HCT116 (cell line): ENCODE results near the gene FKBP1A. TPM values are rescaled to one million over a fixed set of nuclear protein-coding genes. Genes with fewer than 3 reads are reported as not detected.

Experiments used
- ATAC-seq: fragments of 200-7000 bp; cut with Tn5 transposase; 2 replicates; pipeline ENCODE4 v1.9.1; 2020; ENCODE audit warnings: mild to moderate bottlenecking, moderate library complexity
- BruUV-seq: library from RNA; stranded (reverse); fragments of 400-500 nt; replicated peaks from 2 replicates; lab custom pipeline; 2021; lab: Mats Ljungman, UMichigan
- CTCF ChIA-PET: fragments of 300-600 bp; sonication (Branson Sonifier 250); formaldehyde crosslinking; loops from one replicate; lab custom pipeline; 2021; ENCODE audit warnings: antibody characterized with exemption; lab: Charles Lee
- POLR2A ChIA-PET: fragments of 300-600, 350-600 bp; sonication (Branson Sonifier 250); formaldehyde crosslinking; loops from one replicate; lab custom pipeline; 2021; ENCODE audit warnings: antibody characterized with exemption; lab: Charles Lee
- RAD21 ChIA-PET, 2 experiments: fragments of 300-600 bp; sonication (Branson Sonifier 250); formaldehyde crosslinking; loops; one replicate each; lab custom pipeline; 2023; ENCODE audit warnings: low total read pairs in 2 of 2; ENCODE audit not compliant: uncharacterized antibody in 2 of 2, unreplicated experiment in 2 of 2, low non-redundant PET in 1 of 2; lab: Charles Lee
- DNase-seq: peaks from one replicate; pipeline ENCODE4 v3.0.0-alpha.2; 2010; ENCODE audit warnings: low read depth, low spot score
- H2AFZ ChIP-seq: fragments of 200-600 bp; shearing (Covaris generic), sonication (generic); 2 replicates; pipeline ENCODE4 v1.6.1; 2017; ENCODE audit warnings: low read depth, mixed run types, mixed read lengths, antibody characterized with exemption, low read length; ENCODE audit not compliant: poor library complexity, severe bottlenecking
- H3K27ac ChIP-seq: 2 replicates; pipeline ENCODE4 v1.5.1; 2012; ENCODE audit warnings: low read depth, low read length
- H3K27me3 ChIP-seq: fragments of 200-600 bp; sonication (generic); 2 replicates; pipeline ENCODE4 v1.6.1; 2016; ENCODE audit warnings: mixed run types, low read length, mixed read lengths; ENCODE audit not compliant: insufficient read depth
- H3K36me3 ChIP-seq, 2 experiments: fragments of 200-500 bp in 1 of 2; fragments of 200-600 bp in 1 of 2; sonication (Bioruptor generic) in 1 of 2; sonication (generic) in 1 of 2; 2 replicates each; pipeline versions ENCODE4 v1.5.1 to v1.6.1; 2014 to 2016; ENCODE audit warnings: low read length in 2 of 2, inconsistent platforms in 1 of 2, mixed read lengths in 1 of 2, mixed run types in 1 of 2; ENCODE audit not compliant: insufficient read depth in 2 of 2, control insufficient read depth in 1 of 2
- H3K4me1 ChIP-seq, 2 experiments: fragments of 200-600 bp in 1 of 2; sonication (generic) in 1 of 2; 2 replicates each; pipeline versions ENCODE4 v1.5.1 to v1.6.1; 2012 to 2017; ENCODE audit warnings: low read length in 2 of 2, inconsistent platforms in 1 of 2, mild to moderate bottlenecking in 1 of 2, mixed read lengths in 1 of 2, mixed run types in 1 of 2, moderate library complexity in 1 of 2; ENCODE audit not compliant: insufficient read depth in 2 of 2, control insufficient read depth in 1 of 2
- H3K4me2 ChIP-seq: fragments of 200-600 bp; sonication (generic); 2 replicates; pipeline ENCODE4 v1.6.1; 2017; ENCODE audit warnings: mixed run types, low read length, mixed read lengths
- H3K4me3 ChIP-seq, 2 experiments: fragments of 200-600 bp in 1 of 2; sonication (generic) in 1 of 2; replicated peaks in 1 of 2; 2 replicates each; pipeline ENCODE4 v1.5.1; 2011 to 2016; ENCODE audit warnings: low read length in 2 of 2, control low read depth in 1 of 2, low read depth in 1 of 2, mild to moderate bottlenecking in 1 of 2, mixed read lengths in 1 of 2, mixed run types in 1 of 2
- H3K79me2 ChIP-seq: fragments of 200-600 bp; sonication (generic); 2 replicates; pipeline ENCODE4 v1.6.1; 2017; ENCODE audit warnings: mild to moderate bottlenecking, mixed run types, low read length, moderate library complexity, mixed read lengths; ENCODE audit not compliant: insufficient read depth
- H3K9ac ChIP-seq: fragments of 200-600 bp; sonication (generic); 2 replicates; pipeline ENCODE4 v1.6.1; 2016; ENCODE audit warnings: low read length, mixed read lengths
- H3K9me2 ChIP-seq: fragments of 200-600 bp; sonication (generic), shearing (Covaris generic); 2 replicates; pipeline ENCODE4 v1.6.1; 2017; ENCODE audit warnings: mixed run types, mild to moderate bottlenecking, moderate library complexity; ENCODE audit not compliant: insufficient read depth
- H3K9me3 ChIP-seq, 2 experiments: fragments of 200-500 bp in 1 of 2; fragments of 200-600 bp in 1 of 2; sonication (Bioruptor generic) in 1 of 2; sonication (generic) in 1 of 2; 2 replicates each; pipeline ENCODE4 v1.6.1; 2014 to 2017; ENCODE audit warnings: low read length in 2 of 2, mixed read lengths in 2 of 2, inconsistent platforms in 1 of 2, low read depth in 1 of 2, mild to moderate bottlenecking in 1 of 2, mixed run types in 1 of 2, moderate library complexity in 1 of 2; ENCODE audit not compliant: control insufficient read depth in 1 of 2, insufficient read depth in 1 of 2
- H4K20me1 ChIP-seq: fragments of 200-600 bp; sonication (generic), shearing (Covaris generic); 2 replicates; pipeline ENCODE4 v1.6.1; 2017; ENCODE audit warnings: mixed run types, mild to moderate bottlenecking, moderate library complexity; ENCODE audit not compliant: insufficient read depth
- CBX3 ChIP-seq: IDR thresholded peaks from 2 replicates; pipeline ENCODE4 v1.6.1; 2012; ENCODE audit warnings: low read depth
- EZH2phosphoT487 ChIP-seq: fragments of 200-600 bp; IDR thresholded peaks from 2 replicates; pipeline ENCODE4 v1.6.1; 2018; ENCODE audit warnings: antibody characterized with exemption, borderline replicate concordance
- FOSL1 ChIP-seq: IDR thresholded peaks from 2 replicates; pipeline ENCODE4 v1.6.1; 2012; ENCODE audit warnings: low read depth
- JUND ChIP-seq: IDR thresholded peaks from 2 replicates; pipeline ENCODE4 v1.6.1; 2012
- POLR2A ChIP-seq: IDR thresholded peaks from 2 replicates; pipeline ENCODE4 v1.7.0; 2011; ENCODE audit warnings: borderline replicate concordance; ENCODE audit not compliant: insufficient read depth, insufficient read length; ENCODE audit errors: extremely low read depth
- POLR2AphosphoS5 ChIP-seq: IDR thresholded peaks from 2 replicates; pipeline ENCODE4 v1.6.1; 2011; ENCODE audit warnings: mild to moderate bottlenecking, low read depth, low read length, moderate library complexity
- RAD21 ChIP-seq: IDR thresholded peaks from 2 replicates; pipeline ENCODE4 v1.6.1; 2012; ENCODE audit warnings: low read depth, mild to moderate bottlenecking
- REST ChIP-seq: IDR thresholded peaks from 2 replicates; pipeline ENCODE4 v1.6.1; 2012; ENCODE audit warnings: low read depth
- SIN3A ChIP-seq: IDR thresholded peaks from 2 replicates; pipeline ENCODE4 v1.6.1; 2012; ENCODE audit warnings: low read depth
- SRF ChIP-seq: IDR thresholded peaks from 2 replicates; pipeline ENCODE4 v1.6.1; 2012; ENCODE audit warnings: low read depth
- TCF7L2 ChIP-seq: IDR thresholded peaks from 2 replicates; pipeline ENCODE4 v1.7.0; 2011; ENCODE audit warnings: borderline replicate concordance, inconsistent platforms; ENCODE audit not compliant: insufficient read depth, insufficient read length; ENCODE audit errors: extremely low read depth
- YY1 ChIP-seq: IDR thresholded peaks from 2 replicates; pipeline ENCODE4 v1.6.1; 2011; ENCODE audit warnings: low read length, low read depth, moderate library complexity, mild to moderate bottlenecking; ENCODE audit not compliant: insufficient replicate concordance; ENCODE audit errors: extremely low read depth
- intact Hi-C: fragments of 100-400 bp; cut with micrococcal nuclease; formaldehyde crosslinking; loops from 2 replicates; pipeline ENCODE4 v1.10.0; 2022
- total RNA-seq: library from RNA; stranded (reverse); gene quantifications from one replicate; pipeline ENCODE4 v1.2.1, GENCODE V29; 2021; ENCODE audit not compliant: unreplicated experiment

The FKBP1A gene
- total RNA-seq, 1 experiment from 2014 or later, result 259 TPM

- POLR2A ChIA-PET, result no interaction called here
These were observed 51.1 kb downstream of the FKBP1A start for GRCh38 chr20:1341561-1342265.

More at GRCh38 chr20:1341561-1342265, 51.1 kb downstream of the FKBP1A start:
- Histone ChIP-seq H2AFZ (no peak overlapping the region), H3K27me3 (no peaks in the 10 kb centered on the region), H3K9me3 (no peaks in the 10 kb centered on the region), H3K79me2 (peaks cover 10% of the 10 kb centered on the region; the same call in 1 of the 2 replicates), H3K9ac (no peak overlapping the region), H3K4me2 (no peak overlapping the region), H3K4me3 (no peak overlapping the region), H4K20me1 (no peaks in the 10 kb centered on the region), H3K4me1 (peaks cover 0 to 5% of the 10 kb centered on the region in 2 experiments; a peak in 1 of 4 replicates), H3K36me3 (no peaks in the 10 kb centered on the region), H3K27ac (no peak overlapping the region), H3K9me2 (no peaks in the 10 kb centered on the region)
- DNase-seq (no peak), ATAC-seq (no peak)
- RAD21 ChIA-PET, result no interaction called here
- TF ChIP-seq CBX3 (no peak), SRF (no peak), TCF7L2 (no peak), RAD21 (no peak), JUND (no peak), EZH2phosphoT487 (no peak), POLR2AphosphoS5 (no peak), REST (no peak), FOSL1 (no peak), SIN3A (no peak), POLR2A (no peak), YY1 (no peak)
- intact Hi-C loops, result no loop called here
- CTCF ChIA-PET, result no interaction called here
- BruUV-seq, result no TSS peak
